Fibroblast of skin of back (primary cell): ENCODE results near the gene USP4.
"Not testable (repeated sequence)": the region's sequence is repeated elsewhere in the genome, so short reads cannot be mapped to it uniquely, and the experiment has no call there.

Experiments used
- DNase-seq: peaks from one replicate; pipeline ENCODE4 v3.0.0-alpha.2; 2013

USP4 gene

GRCh38 chr3:49240091-49240490, 99.8 kb downstream of the USP4 start:
- not testable (repeated sequence) for DNase-seq

DNA sequence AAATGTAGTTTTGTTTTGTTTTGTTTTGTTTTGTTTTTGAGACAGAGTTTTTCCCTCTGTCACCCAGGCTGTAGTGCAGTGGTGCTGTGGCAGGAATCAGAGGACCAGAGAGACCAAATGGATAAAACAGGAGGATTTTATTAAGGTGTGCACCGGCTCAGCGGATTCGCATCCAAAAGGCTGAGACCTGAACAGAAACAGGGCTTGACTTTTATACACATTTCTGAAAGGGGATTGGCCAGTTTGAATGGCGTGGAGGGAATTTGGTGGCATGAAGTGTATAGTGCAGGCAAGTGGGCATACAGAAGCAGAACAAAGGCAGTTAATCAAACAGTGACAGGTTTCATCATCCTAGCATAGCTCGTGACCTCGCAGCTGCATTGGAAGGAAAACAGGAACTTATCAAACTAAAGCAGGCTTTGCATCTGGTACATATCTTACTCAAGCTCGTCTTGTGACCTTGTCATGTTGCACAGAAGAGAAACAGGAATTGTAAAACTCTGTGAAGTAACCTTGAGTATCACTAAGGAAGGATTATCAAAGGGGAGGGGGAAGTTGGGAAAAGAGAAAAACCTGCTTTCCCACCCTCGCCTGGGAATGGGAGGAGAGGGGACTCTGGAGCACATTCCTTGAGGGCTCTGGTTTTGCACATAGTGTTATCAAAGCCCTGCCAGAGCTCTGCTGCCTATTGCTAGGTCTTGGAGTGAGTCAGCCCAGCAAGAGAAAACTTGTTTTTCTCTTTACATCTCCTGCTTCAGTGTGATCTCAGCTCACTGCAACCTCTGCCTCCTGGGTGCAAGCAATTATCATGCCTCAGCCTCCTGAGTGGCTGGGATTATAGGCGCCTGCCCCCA, 101.4 kb downstream of the USP4 start:
- DNase-seq = no peak

- DNase-seq = no peak
Observed at GRCh38 chr3:49237344-49237743, 102.5 kb downstream of the USP4 start.

GRCh38 chr3:49236226-49236625, 103.6 kb downstream of the USP4 start:
- no peak for DNase-seq

DNA sequence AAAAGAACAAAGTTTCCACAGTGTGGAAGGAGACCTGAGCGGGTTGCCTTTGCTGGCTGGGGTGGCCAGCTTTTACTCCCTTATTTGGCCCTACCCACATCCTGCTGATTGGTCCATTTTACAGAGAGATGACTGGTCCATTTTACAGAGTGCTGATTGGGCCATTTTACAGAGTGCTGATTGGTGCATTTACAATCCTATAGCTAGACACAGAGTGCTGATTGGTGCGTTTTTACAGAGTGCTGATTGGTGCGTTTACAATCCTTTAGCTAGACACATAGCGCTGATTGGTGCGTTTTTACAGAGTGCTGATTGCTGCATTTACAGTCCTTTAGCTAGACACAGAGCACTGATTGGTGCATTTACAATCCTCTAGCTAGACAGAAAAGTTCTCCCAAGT, 111.0 kb downstream of the USP4 start:
- DNase-seq = not testable (repeated sequence)
